ENCODE data around the gene IL27RA. TPM values are rescaled to one million over a fixed set of nuclear protein-coding genes. Genes with fewer than 3 reads are reported as not detected.

IL27RA gene
- total RNA-seq, 1 experiment from 2014 or later: 13.6 TPM

DNA sequence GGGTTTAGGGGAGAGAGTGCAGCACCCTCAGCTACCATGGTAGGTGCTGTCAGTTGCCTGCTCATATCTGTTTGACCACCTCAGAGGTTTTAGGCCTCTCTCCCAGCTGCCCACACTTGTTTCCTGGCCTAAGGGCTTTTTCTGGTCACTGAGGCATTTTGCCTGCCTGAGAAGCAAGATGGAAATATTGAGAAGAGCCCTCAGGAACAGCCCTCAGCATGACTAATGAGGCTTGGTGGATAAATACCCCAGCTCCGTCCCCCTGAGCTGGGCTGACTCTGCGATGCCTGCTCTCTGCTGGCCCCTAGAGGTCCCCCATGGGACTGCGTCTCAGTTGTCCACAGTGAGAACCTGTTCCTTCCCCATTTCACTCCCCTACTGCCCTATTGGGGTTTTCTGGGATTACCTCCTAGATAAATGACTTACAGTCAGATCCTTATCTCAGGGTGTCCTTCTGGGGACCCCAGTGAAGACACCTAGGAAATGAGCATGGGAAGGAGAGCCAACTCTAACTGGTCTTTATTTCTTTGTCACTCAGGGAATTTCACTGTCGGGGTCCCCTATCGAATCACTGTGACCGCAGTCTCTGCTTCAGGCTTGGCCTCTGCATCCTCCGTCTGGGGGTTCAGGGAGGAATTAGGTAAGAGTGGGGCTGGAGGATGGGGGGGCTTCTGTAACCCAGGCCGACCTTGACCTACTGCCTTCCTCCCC, 17.0 kb downstream of the IL27RA start:
- H3K56ac ChIP-seq (ENCODE audit: insufficient read length, low read depth, low read length): no peak overlapping the region
- no peaks in the 10 kb centered on the region for H3K27me3 ChIP-seq (ENCODE audit: insufficient read depth, low read length)
- TF ChIP-seq, protein P1, sequence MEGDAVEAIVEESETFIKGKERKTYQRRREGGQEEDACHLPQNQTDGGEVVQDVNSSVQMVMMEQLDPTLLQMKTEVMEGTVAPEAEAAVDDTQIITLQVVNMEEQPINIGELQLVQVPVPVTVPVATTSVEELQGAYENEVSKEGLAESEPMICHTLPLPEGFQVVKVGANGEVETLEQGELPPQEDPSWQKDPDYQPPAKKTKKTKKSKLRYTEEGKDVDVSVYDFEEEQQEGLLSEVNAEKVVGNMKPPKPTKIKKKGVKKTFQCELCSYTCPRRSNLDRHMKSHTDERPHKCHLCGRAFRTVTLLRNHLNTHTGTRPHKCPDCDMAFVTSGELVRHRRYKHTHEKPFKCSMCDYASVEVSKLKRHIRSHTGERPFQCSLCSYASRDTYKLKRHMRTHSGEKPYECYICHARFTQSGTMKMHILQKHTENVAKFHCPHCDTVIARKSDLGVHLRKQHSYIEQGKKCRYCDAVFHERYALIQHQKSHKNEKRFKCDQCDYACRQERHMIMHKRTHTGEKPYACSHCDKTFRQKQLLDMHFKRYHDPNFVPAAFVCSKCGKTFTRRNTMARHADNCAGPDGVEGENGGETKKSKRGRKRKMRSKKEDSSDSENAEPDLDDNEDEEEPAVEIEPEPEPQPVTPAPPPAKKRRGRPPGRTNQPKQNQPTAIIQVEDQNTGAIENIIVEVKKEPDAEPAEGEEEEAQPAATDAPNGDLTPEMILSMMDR (conservative IDR thresholded peaks at IDR 0.05): peak; percentile 95
- H4K8ac ChIP-seq (replicated peaks; ENCODE audit: insufficient read length, low read depth, low read length): no peak overlapping the region
- no peaks in the 10 kb centered on the region for H3K4me1 ChIP-seq (ENCODE audit: insufficient read depth, low read length)
- H3K27ac ChIP-seq (ENCODE audit: insufficient read length, low read depth, low read length): no peak overlapping the region
- no peaks in the 10 kb centered on the region for H3K79me1 ChIP-seq (ENCODE audit: insufficient read depth, low read depth, low read length, poor library complexity, severe bottlenecking)
- WGBS (ENCODE audit: extremely low coverage, insufficient read length, low lambda C conversion rate): no CpG with 5 or more reads among the region's 8 CpGs
- no peak overlapping the region for H3K14ac ChIP-seq (ENCODE audit: insufficient read depth, low read length)
- H3T11ph ChIP-seq (ENCODE audit: low read length): no peak overlapping the region
- H2BK120ac ChIP-seq (ENCODE audit: low read depth, low read length, poor library complexity, severe bottlenecking): no peak overlapping the region
- H4K5ac ChIP-seq (ENCODE audit: insufficient read length, low read depth, low read length): no peak overlapping the region
- H3K9me3 ChIP-seq (ENCODE audit: control insufficient read depth, low read depth, low read length): no peaks in the 10 kb centered on the region
- no peak overlapping the region for H2AK5ac ChIP-seq (ENCODE audit: insufficient read length, low read length)
- Mint-ChIP-seq H3K4me3 (no peak overlapping the region; a peak in 1 of 5 replicates), H3K27me3 (ENCODE audit: low read depth) (peaks cover 2% of the 10 kb centered on the region), H3K4me1 (no peaks in the 10 kb centered on the region), H3K27ac (no peak overlapping the region), H3K9me3 (peaks cover 3 to 7% of the 10 kb centered on the region in 2 experiments; a peak in 2 of 5 replicates), H3K36me3 (ENCODE audit: insufficient read depth in 1 of 3, low read depth in 3 of 3) (peaks cover 17 to 35% (median 25%) of the 10 kb centered on the region in 3 experiments; a peak in 6 of 7 replicates)
- no peaks in the 10 kb centered on the region for H4K20me1 ChIP-seq (ENCODE audit: control insufficient read depth, insufficient read depth, insufficient read length)
- H3K79me2 ChIP-seq (ENCODE audit: insufficient read depth, low read length): no peaks in the 10 kb centered on the region
- no peak overlapping the region for H4K91ac ChIP-seq (ENCODE audit: insufficient read length, low read depth, low read length)
- no peak overlapping the region for H2BK5ac ChIP-seq (ENCODE audit: insufficient read length, low read length)
- H2BK12ac ChIP-seq (ENCODE audit: insufficient read length, low read depth, low read length): no peak overlapping the region
- peak; percentile 85 for DNase-seq
- H3K9ac ChIP-seq (ENCODE audit: extremely low read depth, insufficient read length, low read length): no peak overlapping the region
- no peak overlapping the region for H3K4ac ChIP-seq (ENCODE audit: low read depth, low read length)
- no peak overlapping the region for H3K4me2 ChIP-seq (ENCODE audit: insufficient read depth, insufficient read length, low read length)
- H3K23ac ChIP-seq (ENCODE audit: insufficient read length, low read depth, low read length): no peak overlapping the region
- no peaks in the 10 kb centered on the region for H3K23me2 ChIP-seq (ENCODE audit: insufficient read length, low read depth, low read length, poor library complexity, severe bottlenecking)
- no peak overlapping the region for H2BK15ac ChIP-seq (ENCODE audit: low read depth, low read length)
- no peak overlapping the region for H3K18ac ChIP-seq (ENCODE audit: insufficient read length, low read depth, low read length)
- no peak overlapping the region for H2AFZ ChIP-seq (ENCODE audit: low read length)
- no peak overlapping the region for H2BK20ac ChIP-seq (ENCODE audit: low read depth, low read length, poor library complexity, severe bottlenecking)
